CD4-positive, alpha-beta memory T cell (primary cell): ENCODE results near the gene TMEM203. TPM values are rescaled to one million over a fixed set of nuclear protein-coding genes. Genes with fewer than 3 reads are reported as not detected.
A peak's percentile ranks its signal among the peaks of the same experiment; 100 is the strongest.
"Not testable (repeated sequence)": the region's sequence is repeated elsewhere in the genome, so short reads cannot be mapped to it uniquely, and the experiment has no call there.

Experiments
- CTCF ChIA-PET: fragments of 350-600 bp; sonication (Branson Sonifier 250); formaldehyde crosslinking; loops from one replicate; lab custom pipeline; 2021; ENCODE audit warnings: inconsistent platforms; ENCODE audit not compliant: partially characterized antibody; lab: Charles Lee
- POLR2A ChIA-PET: fragments of 350-600 bp; sonication (Branson Sonifier 250); formaldehyde crosslinking; loops from one replicate; lab custom pipeline; 2021; ENCODE audit not compliant: partially characterized antibody; lab: Charles Lee
- DNase-seq, 5 donors: peaks; one replicate each; pipeline versions ENCODE4 v3.0.0 to v3.0.0-alpha.2; 2020 to 2022; ENCODE audit warnings: mixed read lengths in 1 of 5
- H3K27ac ChIP-seq: one replicate; pipeline ENCODE4 v1.7.0; 2013; ENCODE audit warnings: low read depth, low read length
- H3K27me3 ChIP-seq: 2 replicates; pipeline ENCODE4 v1.7.0; 2013; ENCODE audit warnings: mild to moderate bottlenecking, low read length, moderate library complexity; ENCODE audit not compliant: insufficient read depth
- H3K36me3 ChIP-seq: 2 replicates; pipeline ENCODE4 v1.7.0; 2013; ENCODE audit warnings: mild to moderate bottlenecking, low read length, moderate library complexity; ENCODE audit not compliant: insufficient read depth
- H3K4me1 ChIP-seq: 2 replicates; pipeline ENCODE4 v1.7.0; 2013; ENCODE audit warnings: mild to moderate bottlenecking, low read length, moderate library complexity; ENCODE audit not compliant: insufficient read depth
- H3K4me3 ChIP-seq, 2 donors: one replicate each; pipeline ENCODE4 v1.7.0; 2013; ENCODE audit warnings: low read length in 2 of 2, mild to moderate bottlenecking in 1 of 2
- H3K9me3 ChIP-seq, 2 donors: one replicate each; pipeline ENCODE4 v1.7.0; 2013; ENCODE audit warnings: low read length in 2 of 2, control low read depth in 1 of 2; ENCODE audit not compliant: control insufficient read depth in 1 of 2
- H3K27ac Mint-ChIP-seq, 7 donors: one replicate each; pipeline ENCODE4 v1.8.0; 2020 to 2021; ENCODE audit warnings: mixed read lengths in 7 of 7, mild to moderate bottlenecking in 6 of 7, inconsistent platforms in 3 of 7, moderate library complexity in 3 of 7
- H3K27me3 Mint-ChIP-seq, 2 donors: one replicate each; pipeline ENCODE4 v1.8.0; 2020 to 2021; ENCODE audit warnings: mixed read lengths in 2 of 2
- H3K36me3 Mint-ChIP-seq, 2 donors: one replicate each; pipeline ENCODE4 v1.8.0; 2020 to 2021; ENCODE audit warnings: mixed read lengths in 2 of 2, inconsistent platforms in 1 of 2, mild to moderate bottlenecking in 1 of 2
- H3K4me1 Mint-ChIP-seq, 4 donors: one replicate each; pipeline ENCODE4 v1.8.0; 2020 to 2021; ENCODE audit warnings: mixed read lengths in 4 of 4, mild to moderate bottlenecking in 1 of 4
- H3K4me3 Mint-ChIP-seq, 8 donors: one replicate each; pipeline ENCODE4 v1.8.0; 2020 to 2021; ENCODE audit warnings: mixed read lengths in 8 of 8, mild to moderate bottlenecking in 7 of 8, moderate library complexity in 6 of 8, inconsistent platforms in 3 of 8
- H3K9me3 Mint-ChIP-seq, 8 donors: one replicate each; pipeline ENCODE4 v1.8.0; 2020 to 2021; ENCODE audit warnings: mixed read lengths in 8 of 8, mild to moderate bottlenecking in 5 of 8, inconsistent platforms in 3 of 8, moderate library complexity in 1 of 8
- intact Hi-C: fragments of 100-400 bp; cut with micrococcal nuclease; formaldehyde crosslinking; loops from one replicate; pipeline ENCODE4 v1.15.1; 2023
- polyA plus RNA-seq, 2 donors: library from polyadenylated mRNA; unstranded; fragments of 300-500 nt; fragmentation: Illumina TruSeq; gene quantifications; one replicate each; pipeline ENCODE4 v1.2.3, GENCODE V29; 2021
- total RNA-seq, 2 experiments: library from RNA; stranded (reverse); gene quantifications; one replicate each; pipeline ENCODE4 v1.2.3, GENCODE V29; 2021

TMEM203 gene
- total and polyA plus RNA-seq, 4 experiments from 2014 or later, result 39.5 to 170 (median 86.0) TPM

DNA sequence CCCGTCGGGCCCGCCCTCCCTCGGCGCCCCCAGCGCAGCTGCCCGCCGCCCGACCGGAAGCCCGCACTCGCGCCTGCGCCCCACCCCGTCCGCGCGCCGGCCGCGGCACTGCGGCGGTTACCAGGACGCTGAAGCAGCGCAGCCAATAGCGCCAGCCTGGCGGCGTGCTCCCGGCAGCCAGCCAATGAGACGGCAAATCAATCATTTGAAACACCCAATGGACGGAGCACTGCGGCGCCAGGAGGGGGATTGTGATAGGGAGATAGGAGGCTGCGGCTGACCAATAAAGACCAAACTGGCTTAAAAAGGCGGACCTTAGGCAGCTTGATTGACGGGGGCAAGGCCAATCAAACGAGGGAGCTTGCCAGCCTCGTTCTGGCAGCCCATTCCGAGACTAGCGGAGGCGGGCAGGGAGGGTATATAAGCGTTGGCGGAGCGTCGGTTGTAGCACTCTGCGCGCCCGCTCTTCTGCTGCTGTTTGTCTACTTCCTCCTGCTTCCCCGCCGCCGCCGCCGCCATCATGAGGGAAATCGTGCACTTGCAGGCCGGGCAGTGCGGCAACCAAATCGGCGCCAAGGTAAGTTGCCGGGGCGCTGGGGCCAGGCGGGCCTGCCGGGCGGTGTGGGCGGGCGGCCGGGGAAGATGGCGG, 35.5 kb upstream of the TMEM203 start, which contains the start of gene TUBB4B:
TUBB4B (plus strand) TSS at position 447 of the 649 bp plus-strand sequence; CDS start at position 521, 74 bp downstream.
- Mint-ChIP-seq H3K4me1 (peaks cover 6 to 43% (median 25%) of the 10 kb centered on the region in 4 donors), H3K36me3 (peaks cover 10 to 12% of the 10 kb centered on the region in 2 donors), H3K4me3 (peak within 1 kb of the TSS; percentile 83 to 93 (median 92)), H3K27me3 (peaks cover 0 to 2% of the 10 kb centered on the region in 2 donors), H3K27ac (peak within 1 kb of the TSS; percentile 89 to 97 (median 94)), H3K9me3 (peaks cover 0 to 9% (median 0%) of the 10 kb centered on the region in 8 donors)
- Histone ChIP-seq H3K9me3 (no peaks in the 10 kb centered on the region), H3K27me3 (no peaks in the 10 kb centered on the region), H3K27ac (peak within 1 kb of the TSS; percentile 75), H3K36me3 (peaks cover 18% of the 10 kb centered on the region), H3K4me1 (peaks cover 40% of the 10 kb centered on the region), H3K4me3 (peak within 1 kb of the TSS; percentile 17 to 63)
- intact Hi-C loops, result loop anchor here (1.0 to 5.0 kb wide), 8 partner anchors 14 to 450 kb away; partner anchors contain the start of genes ARRDC1, NELFB, TMEM141 and TPRN
- ChIA-PET POLR2A (interaction anchor here (0.5 to 10.3 kb wide), 52 partner anchors 9 to 877 kb away, joined by 3 to 260 read pairs (median 4); partner anchors contain the start of genes AJM1, CLIC3, CYSRT1 and DNLZ), CTCF (interaction anchor here (0.7 to 2.1 kb wide), 5 partner anchors 14 to 154 kb away, joined by 3 to 9 read pairs (median 6); partner anchors contain the start of genes MAN1B1, NELFB and NRARP)
- peak; percentile 98 to 100 (median 99) for DNase-seq

DNA sequence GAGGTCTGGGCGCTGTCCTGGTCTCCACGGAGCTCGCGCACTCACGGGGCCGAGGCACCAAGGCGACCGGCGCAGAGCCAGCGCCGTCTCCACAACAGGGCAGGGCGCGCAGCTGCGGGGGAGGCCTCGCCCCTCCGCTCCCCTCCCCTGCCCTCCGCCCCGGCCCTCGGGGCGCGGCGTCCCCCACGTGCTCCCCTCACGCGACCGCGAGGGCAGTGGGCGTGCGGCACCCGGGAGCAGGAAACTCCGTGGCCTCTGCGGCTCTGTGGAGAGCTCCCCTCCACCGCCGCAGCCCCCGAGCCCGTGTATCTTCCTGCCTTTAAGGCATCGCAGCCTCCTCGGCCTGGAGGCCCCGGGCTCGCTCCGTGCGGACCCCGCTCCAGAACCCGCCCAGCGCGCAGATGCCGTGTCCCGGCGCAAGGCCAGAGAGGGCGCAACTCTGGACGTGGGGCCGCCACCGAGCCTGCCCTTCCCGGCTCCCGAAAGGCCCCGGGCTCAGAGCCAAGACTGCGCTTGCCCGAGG, 34.9 kb upstream of the TMEM203 start:
- peaks cover 0 to 2% of the 10 kb centered on the region in 2 donors for H3K27me3 Mint-ChIP-seq
- peaks cover 18% of the 10 kb centered on the region for H3K36me3 ChIP-seq
- H3K4me3 Mint-ChIP-seq, result peak overlapping the region; percentile 54 to 92 (median 74)
- ChIA-PET POLR2A (interaction anchor here (0.7 to 10.3 kb wide), 50 partner anchors 9 to 877 kb away, joined by 3 to 260 read pairs (median 4); partner anchors contain the start of genes AJM1, CLIC3, CYSRT1 and DNLZ), CTCF (interaction anchor here (0.7 to 2.1 kb wide), 6 partner anchors 14 to 154 kb away, joined by 3 to 9 read pairs (median 5); partner anchors contain the start of genes MAN1B1, NELFB and NRARP)
- peak overlapping the region in 3 of 7 donors; percentile 77 to 94 (median 89) for H3K27ac Mint-ChIP-seq
- no peaks in the 10 kb centered on the region for H3K27me3 ChIP-seq
- peak in 4 of 5 donors; percentile 77 to 83 (median 80) for DNase-seq
- peak overlapping the region; percentile 17 to 57 for H3K4me3 ChIP-seq
- H3K4me1 ChIP-seq, result peaks cover 42% of the 10 kb centered on the region
- peaks cover 0 to 9% (median 0%) of the 10 kb centered on the region in 8 donors for H3K9me3 Mint-ChIP-seq
- intact Hi-C loops, result loop anchor here (2.0 to 5.0 kb wide), 2 partner anchors 312 to 367 kb away; partner anchors contain the start of gene ARRDC1
- H3K4me1 Mint-ChIP-seq, result peaks cover 6 to 43% (median 25%) of the 10 kb centered on the region in 4 donors
- H3K36me3 Mint-ChIP-seq, result peaks cover 10 to 12% of the 10 kb centered on the region in 2 donors
- peak overlapping the region; percentile 75 for H3K27ac ChIP-seq
- H3K9me3 ChIP-seq, result no peaks in the 10 kb centered on the region

DNA sequence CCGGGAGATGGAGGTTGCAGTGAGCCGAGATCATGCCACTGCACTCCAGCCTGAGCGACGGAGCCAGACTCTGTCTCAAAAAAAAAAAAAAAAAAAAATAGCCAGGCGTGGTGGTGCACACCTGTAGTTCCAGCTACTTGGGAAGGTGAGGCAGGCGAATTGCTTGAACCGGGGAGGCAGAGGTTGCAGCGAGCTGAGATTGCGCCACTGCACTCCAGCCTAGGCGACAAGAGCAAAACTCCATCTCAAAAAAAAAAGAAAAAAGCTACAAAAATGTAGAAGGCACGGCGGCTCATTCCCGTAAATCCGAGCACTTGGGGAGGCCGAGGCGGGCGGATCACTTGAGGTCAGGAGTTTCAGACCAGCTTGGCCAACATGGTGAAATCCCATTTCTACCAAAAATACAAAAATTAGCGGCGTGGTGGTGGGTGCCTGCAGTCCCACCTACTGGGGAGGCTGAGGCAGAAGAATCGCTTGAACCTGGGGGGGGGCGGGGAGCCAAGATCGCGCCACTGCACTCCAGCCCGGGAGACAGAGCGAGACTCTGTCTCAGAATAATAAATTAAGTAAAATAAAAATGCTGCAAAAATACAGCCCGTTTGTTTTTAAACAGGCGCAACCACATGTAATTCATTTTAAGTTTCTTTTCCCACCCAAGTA, 34.2 kb upstream of the TMEM203 start:
- peaks cover 42% of the 10 kb centered on the region for H3K4me1 ChIP-seq
- H3K9me3 Mint-ChIP-seq, result not testable (repeated sequence)

DNA sequence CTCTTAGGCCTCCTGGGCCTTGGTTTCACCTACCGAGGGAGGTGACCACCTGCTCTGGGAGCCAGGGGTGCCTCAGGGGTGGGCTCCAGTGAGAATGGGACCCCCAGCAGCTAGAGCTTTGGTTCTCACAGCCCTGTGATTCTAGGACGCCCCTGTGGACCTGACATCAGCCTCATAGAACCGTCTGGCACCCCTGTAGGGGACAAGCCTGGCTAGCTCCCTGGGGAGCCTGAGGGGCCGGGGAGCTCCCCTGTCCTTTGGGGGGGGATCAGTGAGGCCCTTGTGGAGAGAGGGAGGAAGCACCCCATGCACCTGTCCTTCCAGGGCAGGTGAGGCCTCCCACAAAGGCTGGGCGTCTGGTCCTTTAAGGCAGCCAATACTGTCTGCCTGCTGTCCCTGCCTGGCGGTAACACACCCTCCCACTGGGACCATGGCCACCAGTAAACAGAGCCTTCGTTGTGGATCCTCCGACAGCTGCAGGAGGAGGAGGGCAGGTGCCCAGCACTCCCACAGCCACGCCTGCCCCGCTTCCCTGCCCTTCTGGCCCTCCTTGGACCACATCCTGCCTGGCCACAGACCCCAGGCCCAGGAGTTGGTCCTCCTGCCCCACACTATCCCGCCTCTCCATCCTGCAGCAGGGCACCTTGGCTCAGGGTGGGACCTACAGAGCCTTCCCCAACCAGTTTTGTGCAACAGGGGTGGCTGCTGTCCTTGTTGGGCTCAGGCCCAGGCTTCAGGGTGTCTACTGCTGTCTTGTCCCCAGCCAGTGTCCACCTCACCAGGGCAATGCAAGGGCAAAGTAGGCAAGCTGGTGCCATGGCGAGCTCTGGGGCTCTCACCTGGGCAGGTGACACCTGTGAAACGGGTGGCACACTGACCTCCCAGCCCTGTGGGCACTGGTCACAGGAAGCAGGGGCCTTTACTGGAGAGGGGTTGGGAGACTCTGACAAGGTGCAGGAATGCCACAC, 32.6 kb upstream of the TMEM203 start:
- Histone ChIP-seq H3K27ac (no peak overlapping the region), H3K27me3 (no peaks in the 10 kb centered on the region), H3K4me1 (peaks cover 38% of the 10 kb centered on the region), H3K9me3 (no peaks in the 10 kb centered on the region), H3K4me3 (no peak overlapping the region), H3K36me3 (peaks cover 11% of the 10 kb centered on the region)
- Mint-ChIP-seq H3K27me3 (peaks cover 2 to 7% of the 10 kb centered on the region in 2 donors), H3K27ac (peak overlapping the region in 1 of 7 donors; percentile 59), H3K9me3 (peaks cover 0 to 7% (median 0%) of the 10 kb centered on the region in 8 donors), H3K36me3 (peaks cover 7 to 12% of the 10 kb centered on the region in 2 donors), H3K4me3 (peak overlapping the region in 1 of 8 donors; percentile 35), H3K4me1 (peaks cover 6 to 29% (median 18%) of the 10 kb centered on the region in 4 donors)
- DNase-seq, result no peak
- CTCF ChIA-PET, result interaction anchor here (0.8 to 2.7 kb wide), 14 partner anchors 9 to 171 kb away, joined by 3 to 15 read pairs (median 8); partner anchors contain the start of genes ANAPC2, NELFB, RNF208 and SSNA1
- intact Hi-C loops, result no loop called here
- POLR2A ChIA-PET, result interaction anchor here (0.8 to 10.3 kb wide), 6 partner anchors 11 to 151 kb away, joined by 3 to 260 read pairs (median 6); partner anchors contain the start of genes CYSRT1, MAN1B1, NELFB and RNF208

More for the DNA sequence above, 34.2 kb upstream of the TMEM203 start:
- Mint-ChIP-seq H3K4me1 (peaks cover 6 to 43% (median 25%) of the 10 kb centered on the region in 4 donors), H3K27ac (peak overlapping the region in 6 of 7 donors; percentile 35 to 89 (median 68)), H3K4me3 (peak overlapping the region; percentile 54 to 85 (median 74)), H3K36me3 (peaks cover 10 to 12% of the 10 kb centered on the region in 2 donors)
- H3K27me3 ChIP-seq, H3K9me3 ChIP-seq, H3K27me3 Mint-ChIP-seq, DNase-seq: not testable (repeated sequence)
- intact Hi-C loops, result loop anchor here (2.0 to 5.0 kb wide), 2 partner anchors 313 to 368 kb away; partner anchors contain the start of gene ARRDC1
- ChIA-PET POLR2A (interaction anchor here (0.8 to 10.3 kb wide), 31 partner anchors 13 to 876 kb away, joined by 3 to 260 read pairs (median 8); partner anchors contain the start of genes CLIC3, CYSRT1, DNLZ and DPP7), CTCF (interaction anchor here (0.7 to 2.1 kb wide), 5 partner anchors 16 to 153 kb away, joined by 3 to 9 read pairs (median 6); partner anchors contain the start of gene MAN1B1)
- H3K27ac ChIP-seq, result peak overlapping the region; percentile 75
- peaks cover 18% of the 10 kb centered on the region for H3K36me3 ChIP-seq
- peak overlapping the region in 1 of 2 donors; percentile 57 for H3K4me3 ChIP-seq

DNA sequence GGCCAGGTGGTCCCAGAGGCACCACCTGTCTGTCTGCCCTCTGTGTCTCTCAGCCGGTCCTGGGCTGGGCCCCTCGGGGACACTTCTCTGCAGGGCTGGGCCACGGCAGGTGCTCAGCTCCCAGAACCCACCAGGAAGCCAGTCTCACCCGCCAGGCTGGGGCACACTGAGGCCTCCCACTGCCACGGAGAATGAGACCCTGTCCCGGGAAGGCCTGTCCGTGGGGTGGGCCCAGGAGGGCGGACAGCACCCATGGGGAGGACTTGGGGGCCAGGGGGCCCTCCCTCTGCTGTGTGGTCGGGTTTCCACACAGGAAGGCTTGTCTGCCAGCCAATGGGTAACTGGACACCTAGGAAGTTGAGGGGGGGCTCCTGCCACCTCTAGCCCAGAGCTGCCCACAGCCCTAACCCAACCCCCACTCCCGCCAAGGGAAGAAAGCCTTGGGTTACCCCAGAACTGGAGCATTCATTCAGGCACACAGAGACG, 31.5 kb upstream of the TMEM203 start:
- peaks cover 0 to 6% of the 10 kb centered on the region in 2 donors for H3K36me3 Mint-ChIP-seq
- Histone ChIP-seq H3K27ac (no peak overlapping the region), H3K9me3 (no peaks in the 10 kb centered on the region), H3K27me3 (no peaks in the 10 kb centered on the region), H3K36me3 (peaks cover under 1% of the 10 kb centered on the region), H3K4me3 (no peak overlapping the region), H3K4me1 (peaks cover 28% of the 10 kb centered on the region)
- H3K27me3 Mint-ChIP-seq, result peaks cover 2 to 7% of the 10 kb centered on the region in 2 donors
- no peak for DNase-seq
- peaks cover 0 to 19% (median 8%) of the 10 kb centered on the region in 4 donors for H3K4me1 Mint-ChIP-seq
- intact Hi-C loops, result loop anchor here (1.0 kb wide), 3 partner anchors 14 to 119 kb away; no protein-coding TSS in a partner anchor
- ChIA-PET CTCF (interaction anchor here (0.7 to 2.7 kb wide), 29 partner anchors 8 to 190 kb away, joined by 3 to 15 read pairs (median 5); partner anchors contain the start of genes ANAPC2, DPP7, MAN1B1 and NELFB), POLR2A (interaction anchor here (0.9 to 10.3 kb wide), 9 partner anchors 10 to 190 kb away, joined by 3 to 260 read pairs (median 5); partner anchors contain the start of genes ANAPC2, CYSRT1, DPP7 and MAN1B1)
- H3K4me3 Mint-ChIP-seq, result no peak overlapping the region
- no peak overlapping the region for H3K27ac Mint-ChIP-seq
- H3K9me3 Mint-ChIP-seq, result peaks cover 0 to 5% (median 0%) of the 10 kb centered on the region in 8 donors
